T-helper 17 cell (primary cell): ENCODE data around the gene LYRM4. TPM values are rescaled to one million over a fixed set of nuclear protein-coding genes. Genes with fewer than 3 reads are reported as not detected.
A peak's percentile ranks its signal among the peaks of the same experiment; 100 is the strongest.
"Not testable (repeated sequence)": the region's sequence is repeated elsewhere in the genome, so short reads cannot be mapped to it uniquely, and the experiment has no call there.

Source experiments
- ATAC-seq: fragments of 150-1000 bp; cut with Tn5 transposase; 2 replicates; pipeline ENCODE4 v1.10.0; 2021; ENCODE audit warnings: mild to moderate bottlenecking, moderate library complexity
- DNase-seq, 3 donors: peaks; one replicate each; pipeline versions ENCODE4 v3.0.0 to v3.0.0-alpha.2; 2020 to 2021
- H3K9me3 ChIP-seq: one replicate; pipeline ENCODE4 v1.7.0; 2013; ENCODE audit warnings: low read length, mild to moderate bottlenecking; ENCODE audit not compliant: control insufficient read depth, poor library complexity, severe bottlenecking
- H3K27ac Mint-ChIP-seq: one replicate; pipeline ENCODE4 v1.8.0; 2022; ENCODE audit warnings: mild to moderate bottlenecking, moderate library complexity, mixed read lengths
- H3K27me3 Mint-ChIP-seq: one replicate; pipeline ENCODE4 v1.8.0; 2022; ENCODE audit warnings: mixed read lengths
- H3K36me3 Mint-ChIP-seq: one replicate; pipeline ENCODE4 v1.8.0; 2022; ENCODE audit warnings: low read depth, mixed read lengths
- H3K4me1 Mint-ChIP-seq: one replicate; pipeline ENCODE4 v1.8.0; 2022; ENCODE audit warnings: mild to moderate bottlenecking, mixed read lengths
- H3K4me3 Mint-ChIP-seq: one replicate; pipeline ENCODE4 v1.8.0; 2022; ENCODE audit warnings: mild to moderate bottlenecking, moderate library complexity, mixed read lengths
- total RNA-seq, 4 donors: library from RNA in 2 of 4; stranded (reverse) in 2 of 4; gene quantifications; one replicate each; pipeline ENCODE4 v1.2.3 and lab custom pipeline; 2022 to 2026

The LYRM4 gene
- total RNA-seq, 2 donors from 2014 or later, result 14.6 to 19.2 TPM

DNA sequence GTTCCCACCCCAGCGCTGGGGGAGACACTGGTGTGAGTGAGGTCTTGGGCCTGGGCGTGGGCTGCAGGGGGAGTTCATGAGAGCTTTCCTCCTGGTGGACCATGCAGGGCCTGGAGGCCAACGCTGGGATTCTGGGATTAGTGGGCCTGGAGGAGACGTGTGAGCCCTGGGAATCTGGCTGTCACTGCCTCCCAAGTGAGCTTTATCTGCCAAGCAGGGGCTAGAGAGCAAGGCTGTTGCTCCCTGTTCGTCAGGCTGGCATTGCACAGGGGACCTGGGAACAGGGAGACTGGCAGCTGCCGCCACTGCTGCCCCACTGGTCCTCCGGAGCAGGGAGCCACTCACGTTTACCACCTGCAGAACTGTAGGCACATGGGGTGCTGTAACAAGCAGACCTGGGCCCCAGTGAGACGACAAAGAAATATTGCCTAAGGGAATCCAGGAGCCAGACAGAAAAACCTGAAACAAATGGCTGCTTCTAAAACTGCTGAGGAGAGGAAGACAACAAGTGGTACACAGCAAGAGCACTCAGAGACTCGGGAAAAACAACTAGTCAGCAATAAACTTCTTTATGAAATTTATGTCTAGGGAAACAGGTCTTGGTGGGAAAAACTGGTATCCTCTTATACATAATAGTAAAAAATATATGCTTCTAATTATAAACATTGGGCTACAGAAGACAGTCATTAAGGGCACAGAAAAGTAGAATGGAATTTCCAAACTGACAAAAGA, 130.4 kb downstream of the LYRM4 start:
- H3K27me3 Mint-ChIP-seq, result no peaks in the 10 kb centered on the region
- H3K9me3 ChIP-seq, result no peaks in the 10 kb centered on the region
- peaks cover 5% of the 10 kb centered on the region for H3K4me1 Mint-ChIP-seq
- DNase-seq (no peak), ATAC-seq (no peak)
- H3K36me3 Mint-ChIP-seq, result peaks cover 8% of the 10 kb centered on the region
- no peak overlapping the region for H3K4me3 Mint-ChIP-seq
- no peak overlapping the region for H3K27ac Mint-ChIP-seq

GRCh38 chr6:5128351-5128750, 132.4 kb downstream of the LYRM4 start:
- no peaks in the 10 kb centered on the region for H3K27me3 Mint-ChIP-seq
- H3K27ac Mint-ChIP-seq, result no peak overlapping the region
- ATAC-seq, result no peak
- no peak overlapping the region for H3K4me3 Mint-ChIP-seq
- no peak for DNase-seq
- no peaks in the 10 kb centered on the region for H3K9me3 ChIP-seq
- peaks cover 8% of the 10 kb centered on the region for H3K36me3 Mint-ChIP-seq
- peaks cover 5% of the 10 kb centered on the region for H3K4me1 Mint-ChIP-seq

DNA sequence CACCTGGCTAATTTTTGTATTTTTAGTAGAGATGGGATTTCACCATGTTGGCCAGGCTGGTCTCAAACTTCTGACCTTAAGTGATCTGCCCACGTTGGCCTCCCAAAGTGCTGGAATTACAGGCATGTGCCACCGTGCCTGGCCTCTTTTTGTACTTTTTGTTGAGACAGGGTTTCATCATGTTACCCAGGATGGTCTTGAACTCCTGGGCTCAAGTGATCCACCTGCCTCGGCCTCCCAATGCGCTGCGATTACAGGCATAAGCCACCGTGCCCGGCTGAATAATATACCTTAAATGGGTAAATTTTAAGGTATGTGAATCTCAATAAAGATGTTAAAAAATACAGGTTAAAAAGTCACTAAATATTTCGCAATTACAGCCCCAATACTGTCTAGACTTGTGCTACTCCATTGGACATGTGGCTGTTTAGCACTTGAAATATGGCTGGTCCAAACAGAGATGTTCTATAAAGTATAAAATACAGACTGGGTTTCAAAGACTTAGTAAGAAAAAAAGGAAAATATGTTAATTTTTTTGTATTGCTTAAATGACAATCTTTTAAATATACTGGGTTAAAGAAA, 133.6 kb downstream of the LYRM4 start:
- Mint-ChIP-seq H3K4me3 (no peak overlapping the region), H3K36me3 (peaks cover 5% of the 10 kb centered on the region)

GRCh38 chr6:5126214-5126613, 134.5 kb downstream of the LYRM4 start:
- H3K9me3 ChIP-seq, result no peaks in the 10 kb centered on the region
- Mint-ChIP-seq H3K4me3 (no peak overlapping the region), H3K36me3 (peaks cover 5% of the 10 kb centered on the region), H3K27ac (peak overlapping the region; percentile 57), H3K4me1 (peaks cover 2% of the 10 kb centered on the region), H3K27me3 (no peaks in the 10 kb centered on the region)
- ATAC-seq (no peak), DNase-seq (no peak)

More for the DNA sequence above, 133.6 kb downstream of the LYRM4 start:
- H3K9me3 ChIP-seq, result no peaks in the 10 kb centered on the region
- peaks cover 2% of the 10 kb centered on the region for H3K4me1 Mint-ChIP-seq
- H3K27ac Mint-ChIP-seq, result no peak overlapping the region
- no peak for ATAC-seq
- DNase-seq, result no peak
- H3K27me3 Mint-ChIP-seq, result no peaks in the 10 kb centered on the region

DNA sequence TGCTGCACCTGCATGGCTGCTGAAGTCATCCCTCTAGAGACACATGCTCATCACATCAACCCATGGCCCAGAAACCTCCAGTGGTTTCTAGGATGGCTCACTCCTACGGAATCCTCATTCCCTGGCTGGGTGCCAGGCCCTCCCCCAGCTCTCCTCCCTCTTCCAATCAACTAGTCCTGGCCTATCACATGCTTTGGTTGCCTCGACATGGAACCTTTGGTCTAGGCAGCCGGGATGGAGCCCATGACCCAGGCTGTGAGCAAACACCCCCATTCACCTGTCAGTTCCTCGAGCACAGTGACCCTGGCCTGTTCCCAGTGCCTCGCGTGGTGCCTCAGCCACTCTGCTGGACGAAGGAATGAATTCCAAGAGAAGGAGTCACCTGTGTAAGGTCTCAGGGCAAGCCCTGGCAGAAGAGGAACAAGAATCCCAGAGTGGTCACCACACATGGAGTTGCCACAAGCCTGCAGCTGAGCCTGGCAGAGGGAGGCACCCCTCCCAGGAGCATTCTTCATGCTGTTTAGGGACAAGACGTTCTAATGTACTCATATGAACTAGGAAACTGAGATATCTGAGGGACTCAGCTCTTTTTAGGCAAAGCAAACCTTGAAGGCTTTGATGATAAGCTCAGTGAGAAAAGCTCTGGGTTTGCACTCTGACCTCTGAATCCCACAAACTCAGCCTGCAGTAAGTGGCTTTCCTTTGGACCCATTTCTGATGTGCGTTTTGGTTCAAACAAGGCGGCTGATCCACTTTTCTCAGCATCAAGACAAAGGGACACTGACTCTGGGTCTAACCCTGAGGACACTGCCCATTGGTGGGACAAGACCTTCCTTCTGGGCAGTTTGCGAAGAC, 135.4 kb downstream of the LYRM4 start:
- H3K36me3 Mint-ChIP-seq, result peaks cover 2% of the 10 kb centered on the region
- H3K4me3 Mint-ChIP-seq, result no peak overlapping the region
- ATAC-seq (no peak), DNase-seq (no peak)
- H3K27ac Mint-ChIP-seq, result peak overlapping the region; percentile 57
- H3K27me3 Mint-ChIP-seq, result no peaks in the 10 kb centered on the region
- H3K4me1 Mint-ChIP-seq, result no peaks in the 10 kb centered on the region
- no peaks in the 10 kb centered on the region for H3K9me3 ChIP-seq

DNA sequence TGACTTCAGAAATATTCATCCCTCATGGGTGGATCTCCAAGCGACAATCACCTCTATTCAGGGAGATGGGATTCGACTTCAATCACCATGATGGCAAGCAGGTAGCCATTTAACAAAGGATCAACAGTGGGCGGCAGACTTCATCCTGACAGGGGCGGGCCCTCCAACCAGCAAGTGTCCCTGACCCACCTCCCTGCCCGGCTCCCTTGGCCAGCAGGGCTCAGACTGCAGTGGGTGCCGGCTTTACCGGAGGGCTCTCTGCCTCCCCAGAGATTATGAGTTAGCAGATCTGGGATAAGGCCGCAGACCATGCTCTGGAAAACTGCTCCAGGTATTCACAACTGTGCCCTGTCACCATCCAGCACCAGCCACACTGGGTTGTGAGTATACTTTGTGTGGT, 136.2 kb downstream of the LYRM4 start:
- Mint-ChIP-seq H3K4me1 (no peaks in the 10 kb centered on the region), H3K27me3 (no peaks in the 10 kb centered on the region), H3K36me3 (peaks cover 2% of the 10 kb centered on the region), H3K4me3 (no peak overlapping the region), H3K27ac (no peak overlapping the region)
- ATAC-seq, result no peak
- DNase-seq, result no peak
- H3K9me3 ChIP-seq, result no peaks in the 10 kb centered on the region

GRCh38 chr6:5123296-5124143, 137.2 kb downstream of the LYRM4 start:
- no peak for DNase-seq
- Mint-ChIP-seq H3K36me3 (no peaks in the 10 kb centered on the region), H3K27me3 (no peaks in the 10 kb centered on the region), H3K4me3 (peak overlapping the region; percentile 39), H3K4me1 (no peaks in the 10 kb centered on the region), H3K27ac (no peak overlapping the region)
- no peaks in the 10 kb centered on the region for H3K9me3 ChIP-seq
- no peak for ATAC-seq

- DNase-seq, result no peak
- no peak for ATAC-seq
- no peaks in the 10 kb centered on the region for H3K9me3 ChIP-seq
- Mint-ChIP-seq H3K36me3 (no peaks in the 10 kb centered on the region), H3K4me1 (no peaks in the 10 kb centered on the region), H3K4me3 (peak overlapping the region; percentile 39), H3K27me3 (no peaks in the 10 kb centered on the region), H3K27ac (no peak overlapping the region)
Measured at GRCh38 chr6:5122504-5123112, 138.1 kb downstream of the LYRM4 start.

GRCh38 chr6:5121956-5122355, 138.8 kb downstream of the LYRM4 start:
- H3K4me1 Mint-ChIP-seq, result no peaks in the 10 kb centered on the region
- no peaks in the 10 kb centered on the region for H3K27me3 Mint-ChIP-seq
- H3K36me3 Mint-ChIP-seq, result no peaks in the 10 kb centered on the region

GRCh38 chr6:5121479-5121878, 139.3 kb downstream of the LYRM4 start:
- DNase-seq, result no peak

More at GRCh38 chr6:5121956-5122355, 138.8 kb downstream of the LYRM4 start:
- DNase-seq, result no peak
- no peaks in the 10 kb centered on the region for H3K9me3 ChIP-seq
- Mint-ChIP-seq H3K27ac (no peak overlapping the region), H3K4me3 (no peak overlapping the region)
- no peak for ATAC-seq

DNA sequence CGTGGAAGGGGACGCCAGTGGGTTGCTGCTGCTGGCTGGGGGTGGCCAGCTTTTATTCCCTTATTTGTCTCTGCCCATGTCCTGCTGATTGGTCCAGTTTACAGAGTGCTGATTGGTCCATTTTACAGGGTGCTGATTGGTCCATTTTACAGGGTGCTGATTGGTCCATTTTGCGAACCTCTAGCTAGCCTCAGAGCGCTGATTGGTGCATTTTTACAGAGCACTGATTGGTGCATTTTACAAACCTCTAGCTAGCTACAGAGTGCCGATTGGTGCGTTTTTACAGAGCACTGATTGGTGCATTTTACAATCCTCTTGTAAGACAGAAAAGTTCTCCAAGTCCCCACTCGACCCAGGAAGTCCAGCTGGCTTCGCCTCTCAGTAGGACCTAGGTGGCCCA, 140.2 kb downstream of the LYRM4 start:
- not testable (repeated sequence) for H3K27me3 Mint-ChIP-seq, H3K4me1 Mint-ChIP-seq, H3K36me3 Mint-ChIP-seq, H3K27ac Mint-ChIP-seq, ATAC-seq, H3K9me3 ChIP-seq, DNase-seq, H3K4me3 Mint-ChIP-seq

More at GRCh38 chr6:5121479-5121878, 139.3 kb downstream of the LYRM4 start:
- no peaks in the 10 kb centered on the region for H3K9me3 ChIP-seq
- no peaks in the 10 kb centered on the region for H3K4me1 Mint-ChIP-seq
- no peaks in the 10 kb centered on the region for H3K27me3 Mint-ChIP-seq
- no peaks in the 10 kb centered on the region for H3K36me3 Mint-ChIP-seq
- H3K4me3 Mint-ChIP-seq, result no peak overlapping the region
- no peak overlapping the region for H3K27ac Mint-ChIP-seq
- ATAC-seq, result no peak

- no peak overlapping the region for H3K27ac Mint-ChIP-seq
- no peaks in the 10 kb centered on the region for H3K9me3 ChIP-seq
- H3K4me3 Mint-ChIP-seq, result no peak overlapping the region
- no peaks in the 10 kb centered on the region for H3K4me1 Mint-ChIP-seq
- H3K27me3 Mint-ChIP-seq, result no peaks in the 10 kb centered on the region
- DNase-seq, result no peak
- no peaks in the 10 kb centered on the region for H3K36me3 Mint-ChIP-seq
- no peak for ATAC-seq
Measured at GRCh38 chr6:5120011-5120410, 140.7 kb downstream of the LYRM4 start.
